ENCODE measurements around the gene SMIM28.

The SMIM28 gene

GRCh38 chr6:138401960-138402837, 24.5 kb downstream of the SMIM28 start:
- no peak for DNase-seq
- in situ Hi-C loops (cut with HindIII; ENCODE audit: low pct_ligation_motif_present, low pct_unique_long_range_greater_than_20kb, low sequenced_read_pairs) = no loop called here

- DNase-seq = no peak
- in situ Hi-C loops (cut with HindIII; ENCODE audit: low pct_ligation_motif_present, low pct_unique_long_range_greater_than_20kb, low sequenced_read_pairs) = no loop called here
These were observed 25.1 kb downstream of the SMIM28 start for GRCh38 chr6:138402838-138403187.

GRCh38 chr6:138403324-138403800, 25.7 kb downstream of the SMIM28 start:
- peak; percentile 16 for DNase-seq
- in situ Hi-C loops (cut with HindIII; ENCODE audit: low pct_ligation_motif_present, low pct_unique_long_range_greater_than_20kb, low sequenced_read_pairs) = no loop called here

- peak; percentile 87 for DNase-seq
- in situ Hi-C loops (cut with HindIII; ENCODE audit: low pct_ligation_motif_present, low pct_unique_long_range_greater_than_20kb, low sequenced_read_pairs) = no loop called here
These were observed 26.3 kb downstream of the SMIM28 start, which contains the start of gene HEBP2 for GRCh38 chr6:138403801-138404665. Gene HEBP2 (plus strand): TSS chr6:138404223. CDS start chr6:138404496, 273 bp downstream.

GRCh38 chr6:138404666-138405337, 27.1 kb downstream of the SMIM28 start:
- in situ Hi-C loops (cut with HindIII; ENCODE audit: low pct_ligation_motif_present, low pct_unique_long_range_greater_than_20kb, low sequenced_read_pairs) = no loop called here
- no peak for DNase-seq

- DNase-seq = no peak
- in situ Hi-C loops (cut with HindIII; ENCODE audit: low pct_ligation_motif_present, low pct_unique_long_range_greater_than_20kb, low sequenced_read_pairs) = no loop called here
These were observed 28.2 kb downstream of the SMIM28 start for GRCh38 chr6:138405816-138406413.

- in situ Hi-C loops (cut with HindIII; ENCODE audit: low pct_ligation_motif_present, low pct_unique_long_range_greater_than_20kb, low sequenced_read_pairs) = no loop called here
These were observed 28.7 kb downstream of the SMIM28 start for GRCh38 chr6:138406443-138406842.

GRCh38 chr6:138410048-138410735, 32.5 kb downstream of the SMIM28 start:
- in situ Hi-C loops (cut with HindIII; ENCODE audit: low pct_ligation_motif_present, low pct_unique_long_range_greater_than_20kb, low sequenced_read_pairs) = no loop called here
- no peak for DNase-seq

More at GRCh38 chr6:138406443-138406842, 28.7 kb downstream of the SMIM28 start:
- no peak for DNase-seq

GRCh38 chr6:138410972-138411880, 33.5 kb downstream of the SMIM28 start:
- in situ Hi-C loops (cut with HindIII; ENCODE audit: low pct_ligation_motif_present, low pct_unique_long_range_greater_than_20kb, low sequenced_read_pairs) = no loop called here
- peak; percentile 11 for DNase-seq

GRCh38 chr6:138415125-138415524, 37.4 kb downstream of the SMIM28 start:
- no peak for DNase-seq
- in situ Hi-C loops (cut with HindIII; ENCODE audit: low pct_ligation_motif_present, low pct_unique_long_range_greater_than_20kb, low sequenced_read_pairs) = no loop called here

- no peak for DNase-seq
- in situ Hi-C loops (cut with HindIII; ENCODE audit: low pct_ligation_motif_present, low pct_unique_long_range_greater_than_20kb, low sequenced_read_pairs) = no loop called here
These were observed 38.5 kb downstream of the SMIM28 start for GRCh38 chr6:138416206-138416605.

GRCh38 chr6:138417493-138418117, 39.9 kb downstream of the SMIM28 start:
- DNase-seq = no peak
- in situ Hi-C loops (cut with HindIII; ENCODE audit: low pct_ligation_motif_present, low pct_unique_long_range_greater_than_20kb, low sequenced_read_pairs) = no loop called here

GRCh38 chr6:138418118-138418742, 40.5 kb downstream of the SMIM28 start:
- no peak for DNase-seq
- in situ Hi-C loops (cut with HindIII; ENCODE audit: low pct_ligation_motif_present, low pct_unique_long_range_greater_than_20kb, low sequenced_read_pairs) = no loop called here

- in situ Hi-C loops (cut with HindIII; ENCODE audit: low pct_ligation_motif_present, low pct_unique_long_range_greater_than_20kb, low sequenced_read_pairs) = no loop called here
These were observed 42.1 kb downstream of the SMIM28 start for GRCh38 chr6:138419766-138420165.

GRCh38 chr6:138420356-138420755, 42.7 kb downstream of the SMIM28 start:
- in situ Hi-C loops (cut with HindIII; ENCODE audit: low pct_ligation_motif_present, low pct_unique_long_range_greater_than_20kb, low sequenced_read_pairs) = no loop called here
- no peak for DNase-seq

More at GRCh38 chr6:138419766-138420165, 42.1 kb downstream of the SMIM28 start:
- no peak for DNase-seq

GRCh38 chr6:138421089-138421488, 43.4 kb downstream of the SMIM28 start:
- in situ Hi-C loops (cut with HindIII; ENCODE audit: low pct_ligation_motif_present, low pct_unique_long_range_greater_than_20kb, low sequenced_read_pairs) = no loop called here
- DNase-seq = no peak
